NOMO-1 treated with DMSO at 0.1 percent for 48 hours (cell line): ENCODE measurements around the gene C16orf74.

Source experiments
- DNase-seq: peaks from one replicate; lab custom pipeline; 2025; ENCODE audit not compliant: unreplicated experiment; lab: John Stamatoyannopoulos, UW

The C16orf74 gene

DNA sequence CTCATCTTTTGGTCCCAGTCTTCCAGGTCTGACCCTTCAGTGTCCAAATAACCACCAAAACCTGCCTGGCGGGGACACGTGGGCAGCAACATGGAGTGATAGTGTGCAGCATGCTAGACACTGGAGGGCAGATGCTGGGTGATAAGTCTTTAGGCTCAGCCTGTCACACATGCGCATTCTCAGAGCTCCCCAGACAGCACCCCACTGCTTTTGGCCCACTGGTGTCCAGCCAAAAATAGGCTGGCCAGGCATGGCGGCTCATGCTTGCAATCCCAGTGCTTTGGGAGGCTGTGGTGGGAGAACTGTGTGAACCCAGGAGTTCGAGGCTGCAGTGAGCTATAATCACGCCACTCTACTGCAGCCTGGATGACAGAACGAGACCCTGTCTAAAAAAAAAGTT, 74.4 kb downstream of the C16orf74 start:
- no peak for DNase-seq

DNA sequence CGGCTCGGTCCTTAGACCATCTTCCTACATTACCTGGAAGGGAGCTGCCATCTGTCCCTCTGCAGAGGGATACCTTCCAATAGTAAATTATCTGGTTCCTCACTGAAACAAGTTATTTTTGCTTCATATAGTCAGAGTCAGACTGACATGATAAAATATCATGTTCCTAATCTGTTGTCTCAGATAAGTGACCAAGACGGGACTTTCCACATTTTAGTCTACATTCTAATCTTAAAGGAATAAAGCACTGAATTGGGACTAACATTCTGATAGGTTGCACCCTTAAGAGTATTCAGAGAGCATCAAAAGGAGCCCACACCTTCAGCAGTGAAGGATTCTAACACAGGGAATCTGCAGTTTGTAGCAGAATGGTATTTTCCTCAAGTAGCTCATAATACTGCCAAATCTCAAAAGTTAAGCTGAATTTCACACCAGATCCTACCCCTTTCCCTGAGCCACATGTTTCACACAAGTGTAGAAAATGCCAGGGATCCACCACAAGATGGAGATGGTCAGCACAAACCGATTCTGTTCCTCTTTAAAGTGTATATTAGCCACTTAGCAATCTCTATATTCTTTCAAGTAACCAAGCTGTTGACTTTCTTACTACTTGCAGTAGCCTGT, 75.5 kb downstream of the C16orf74 start:
- DNase-seq, result peak; percentile 31

DNA sequence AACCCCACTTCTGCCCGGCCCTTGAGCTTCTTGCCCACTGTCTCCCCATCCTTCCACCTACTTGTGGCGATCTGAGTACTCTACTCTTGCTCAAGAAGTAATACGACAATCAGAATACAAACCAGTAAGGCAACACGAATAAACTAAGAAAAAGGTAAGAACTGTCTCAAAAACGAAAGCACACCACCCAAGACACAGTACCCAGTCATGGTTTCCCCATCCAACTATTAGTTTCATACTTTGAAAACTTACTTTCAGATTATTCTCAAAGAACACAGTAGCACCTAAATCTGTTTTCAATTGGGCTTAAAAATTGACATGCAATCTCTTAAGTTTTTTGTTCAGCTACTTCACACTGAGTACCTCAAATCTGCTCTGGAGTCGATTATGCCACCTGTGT, 76.1 kb downstream of the C16orf74 start:
- no peak for DNase-seq

DNA sequence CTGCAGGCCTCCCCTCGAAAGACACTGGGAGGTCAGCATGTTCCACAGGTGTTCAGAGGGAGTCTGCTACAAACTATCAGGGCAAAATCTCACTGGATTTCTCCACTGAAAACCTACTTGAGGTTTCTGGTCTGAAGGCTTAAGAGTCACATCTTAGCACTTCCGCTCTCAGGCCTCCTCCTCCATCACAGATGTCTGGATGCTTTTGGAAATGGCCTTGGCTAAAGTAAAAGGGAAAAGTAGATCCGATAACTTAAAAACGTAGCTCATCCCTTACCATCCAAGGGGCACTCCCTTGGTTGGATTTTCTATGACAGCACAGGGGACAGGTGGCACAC, 76.5 kb downstream of the C16orf74 start:
- no peak for DNase-seq

DNA sequence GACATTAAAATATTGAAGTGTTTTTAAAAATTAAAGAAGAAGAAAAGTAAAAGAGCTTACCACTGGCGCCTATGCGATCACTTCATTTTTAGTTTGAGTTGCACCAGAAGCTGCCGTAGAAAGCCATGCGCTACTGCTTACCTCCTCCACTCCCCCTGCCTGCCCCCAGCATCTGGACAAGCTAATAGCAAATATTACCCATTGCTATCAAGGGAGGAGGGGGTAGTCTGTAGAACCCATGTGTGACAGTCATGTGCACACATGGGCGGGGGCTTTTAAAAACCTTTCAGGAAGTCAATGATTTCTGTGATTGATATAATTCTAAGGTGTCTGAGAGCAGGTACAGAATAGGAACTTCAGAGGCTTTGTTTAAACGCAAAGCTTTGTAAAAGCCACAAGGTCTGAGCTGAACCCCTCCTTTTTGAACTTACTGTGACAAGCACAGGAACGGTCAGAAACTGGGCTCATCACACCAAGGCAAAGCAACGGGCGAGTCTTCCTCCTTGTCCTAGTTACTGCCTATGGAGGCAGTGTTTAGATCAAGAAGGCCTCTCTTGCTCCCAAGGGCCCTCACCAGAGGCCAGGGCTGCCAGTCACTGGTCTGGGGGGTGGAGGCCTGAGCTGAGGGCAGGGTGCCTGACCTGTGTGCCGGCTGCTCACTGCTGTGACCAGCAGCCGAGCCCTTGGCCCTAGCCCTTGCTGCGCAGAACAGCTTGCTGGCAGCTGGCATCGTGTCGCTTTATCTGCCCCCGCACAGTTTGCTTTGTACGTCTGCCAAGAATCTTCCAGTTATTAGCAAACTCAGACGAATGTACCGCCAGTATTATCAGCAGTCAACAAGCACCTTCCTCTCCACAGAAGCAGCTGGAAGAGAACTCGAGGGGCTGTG, 77.1 kb downstream of the C16orf74 start:
- DNase-seq, result no peak

DNA sequence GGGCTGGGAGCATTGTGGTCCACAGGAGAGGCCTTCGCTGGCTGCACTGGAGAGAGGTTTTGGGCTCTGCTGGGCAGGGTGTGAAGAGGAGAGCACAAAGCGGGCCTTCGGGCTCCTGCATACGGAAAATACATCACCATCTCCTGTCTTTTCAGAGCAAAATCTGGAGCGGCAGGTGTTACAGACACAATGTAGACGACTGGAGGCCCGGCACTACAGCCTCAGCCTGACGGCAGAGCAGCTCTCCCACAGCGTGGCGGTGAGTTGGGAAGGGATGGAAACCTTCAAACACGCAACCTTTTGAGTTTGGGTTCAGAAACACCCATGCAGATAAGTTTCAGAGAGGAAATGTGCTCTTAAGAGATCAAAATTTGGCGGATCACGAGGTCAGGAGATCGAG, 80.1 kb downstream of the C16orf74 start:
- no peak for DNase-seq

DNA sequence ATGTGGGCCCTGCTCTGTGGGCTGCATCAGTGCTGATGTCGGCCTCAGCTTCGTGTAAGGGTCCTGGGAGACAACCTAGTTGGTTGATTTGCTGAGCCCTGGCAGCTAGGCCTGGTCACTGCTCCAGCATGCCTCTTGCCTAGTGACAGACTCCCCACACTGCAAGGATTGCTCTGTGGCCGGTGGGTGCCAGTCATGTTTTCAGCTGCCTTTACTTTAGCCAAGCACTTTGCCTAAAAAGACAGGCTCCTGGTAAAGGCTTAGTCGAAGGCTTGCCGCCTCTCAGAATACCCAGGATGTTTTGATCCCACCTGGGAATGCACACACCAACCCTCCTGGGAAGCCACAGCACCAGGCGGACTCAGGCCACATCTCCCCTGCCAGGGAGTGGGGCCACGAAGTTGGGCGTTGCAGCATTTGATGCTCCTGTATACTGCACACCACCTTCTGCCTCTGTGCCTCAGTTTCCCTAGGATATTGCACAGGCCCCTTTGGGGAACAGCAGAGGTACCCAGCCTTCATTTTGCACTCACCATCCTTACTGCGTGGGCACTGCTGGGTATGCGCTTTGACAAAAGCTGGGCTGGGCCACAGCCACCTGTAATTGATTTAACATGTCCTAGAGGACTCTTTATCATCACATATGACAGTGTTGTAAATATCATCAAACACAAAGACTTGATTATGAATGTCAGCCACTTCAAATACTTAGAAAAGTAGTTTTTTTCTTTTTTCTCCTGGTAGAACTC, 82.0 kb downstream of the C16orf74 start:
- DNase-seq, result no peak

DNA sequence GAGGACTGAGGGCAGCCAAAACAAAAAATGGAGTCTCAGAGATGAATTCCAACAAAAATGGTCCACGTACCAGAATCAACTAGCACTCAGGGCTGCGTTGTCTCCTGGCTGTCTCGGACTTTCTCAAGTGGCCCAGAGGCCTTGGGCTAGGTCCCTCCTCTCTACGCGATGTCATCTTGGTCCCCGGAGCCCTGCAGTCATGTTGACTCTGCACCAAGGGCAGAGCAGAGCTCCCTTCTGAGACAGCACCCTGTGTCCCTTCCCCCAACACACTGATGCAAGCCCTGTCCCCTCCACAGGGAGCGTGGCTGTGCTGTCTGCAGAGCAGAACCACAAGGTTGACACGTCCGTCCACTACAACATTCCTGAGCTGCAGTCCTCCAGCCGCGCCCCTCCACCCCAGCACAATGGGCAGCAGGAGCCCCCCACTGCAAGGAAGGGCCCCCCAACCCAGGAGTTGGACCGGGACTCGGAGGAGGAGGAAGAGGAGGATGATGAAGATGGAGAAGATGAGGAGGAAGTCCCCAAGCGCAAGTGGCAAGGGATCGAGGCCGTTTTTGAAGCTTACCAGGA, 83.0 kb downstream of the C16orf74 start:
- DNase-seq, result no peak

DNA sequence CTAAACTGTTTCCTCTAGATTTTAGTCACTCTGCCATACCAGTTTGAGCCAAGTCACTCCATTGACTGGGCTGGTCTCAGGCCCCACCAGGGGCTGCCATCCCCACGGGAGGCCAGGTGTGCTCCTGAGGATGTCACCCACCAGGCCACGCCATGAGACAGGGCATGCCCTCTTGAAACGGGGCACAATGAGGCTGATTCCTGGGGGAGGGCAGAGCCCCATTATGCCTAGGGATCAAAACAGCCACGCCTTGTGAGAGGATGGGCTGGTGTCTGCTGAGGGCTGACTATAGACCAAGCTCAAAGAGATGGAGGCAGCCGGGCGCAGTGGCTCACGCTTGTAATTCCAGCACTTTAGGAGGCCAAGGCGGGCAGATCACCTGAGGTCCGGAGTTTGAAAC, 83.6 kb downstream of the C16orf74 start:
- no peak for DNase-seq

DNA sequence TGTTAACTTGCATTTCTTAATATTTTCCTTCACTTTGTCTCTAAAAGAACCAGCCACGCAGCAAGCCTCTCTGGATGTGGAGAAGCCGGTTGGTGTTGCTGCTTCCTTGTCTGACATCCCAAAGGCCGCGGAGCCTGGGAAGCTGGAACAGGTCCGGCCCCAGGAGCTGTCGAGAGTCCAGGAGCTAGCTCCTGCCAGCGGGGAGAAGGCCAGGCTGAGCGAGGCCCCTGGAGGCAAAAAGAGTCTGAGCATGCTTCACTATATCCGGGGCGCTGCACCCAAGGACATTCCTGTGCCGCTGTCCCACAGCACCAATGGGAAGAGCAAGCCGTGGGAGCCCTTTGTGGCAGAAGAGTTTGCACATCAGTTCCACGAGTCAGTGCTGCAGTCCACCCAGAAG, 85.0 kb downstream of the C16orf74 start:
- DNase-seq, result no peak

DNA sequence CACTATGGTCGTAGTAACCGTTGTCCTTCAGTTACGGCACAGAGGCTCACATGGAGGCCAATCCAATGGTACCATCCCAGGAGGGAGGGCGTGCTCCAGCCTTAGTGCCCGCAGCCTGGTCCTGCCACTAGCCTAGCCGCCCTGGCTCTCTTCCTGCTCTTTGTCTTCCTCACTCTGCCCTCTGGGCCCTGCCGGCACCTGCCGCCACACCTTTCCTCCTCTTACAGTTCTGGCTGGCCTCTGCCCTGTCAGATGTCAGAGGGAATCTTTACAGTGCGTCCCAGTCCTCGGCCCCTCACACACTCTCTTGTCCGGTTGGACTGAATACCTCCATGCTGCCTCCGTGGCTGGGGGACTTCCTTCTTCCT, 85.5 kb downstream of the C16orf74 start:
- DNase-seq, result no peak

DNA sequence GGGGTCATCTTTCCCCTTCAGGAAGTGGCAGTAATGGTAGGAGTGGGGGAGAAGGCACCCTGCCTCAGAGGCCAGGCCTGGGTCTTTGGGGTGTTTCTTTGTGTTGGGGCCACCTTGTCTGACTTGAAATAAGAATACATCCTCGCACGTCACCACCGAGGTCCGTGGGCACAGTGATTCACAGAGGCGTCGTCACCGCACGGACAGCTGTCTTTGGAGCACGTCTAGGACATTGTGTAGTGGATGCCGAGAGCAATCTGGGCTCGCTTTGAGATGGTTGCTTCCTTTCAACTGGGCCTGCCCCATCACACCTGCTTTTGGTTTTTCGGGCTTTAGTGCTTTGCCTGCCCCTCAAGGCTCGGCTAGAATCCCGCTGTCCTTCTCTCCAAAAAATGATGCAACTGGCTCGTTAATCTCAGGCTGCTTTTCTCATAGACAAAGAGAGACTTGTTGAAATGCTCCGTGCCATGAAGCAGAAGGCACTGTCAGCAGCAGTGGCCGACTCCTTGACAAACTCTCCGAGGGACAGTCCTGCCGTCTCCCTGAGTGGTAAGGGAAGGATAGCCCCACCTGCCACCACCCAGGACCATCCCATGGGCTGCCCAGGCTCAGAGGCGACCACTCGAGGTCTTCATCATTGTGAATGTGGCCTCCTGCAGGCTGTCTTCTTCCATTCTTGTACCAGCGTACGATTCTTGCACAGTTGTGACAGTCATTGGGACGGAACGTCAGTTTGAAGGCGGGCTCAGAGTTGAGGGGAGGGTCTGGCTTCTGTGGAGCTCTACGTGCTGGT, 86.1 kb downstream of the C16orf74 start:
- DNase-seq, result no peak

DNA sequence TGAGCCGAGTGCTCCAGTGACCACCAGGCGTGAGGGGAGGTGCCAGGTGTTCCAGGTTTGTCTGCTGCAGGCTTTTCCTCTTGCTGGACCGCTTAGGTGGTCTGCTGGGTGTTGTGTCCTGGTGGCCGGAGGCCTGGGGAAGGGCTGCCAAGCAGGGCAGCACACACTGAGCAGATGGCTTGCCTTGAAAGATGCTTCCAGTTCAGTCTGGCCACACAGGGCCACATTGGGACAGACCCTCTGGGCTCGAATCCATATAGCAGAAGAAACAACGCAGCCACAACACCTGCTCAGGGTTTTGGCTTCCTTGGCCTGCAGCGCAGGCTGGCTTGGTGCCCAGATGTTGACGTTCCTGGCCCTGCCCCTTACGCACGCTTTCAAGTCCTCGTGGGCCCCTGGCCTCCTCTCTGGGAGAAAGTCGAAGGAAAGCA, 87.0 kb downstream of the C16orf74 start:
- no peak for DNase-seq

DNA sequence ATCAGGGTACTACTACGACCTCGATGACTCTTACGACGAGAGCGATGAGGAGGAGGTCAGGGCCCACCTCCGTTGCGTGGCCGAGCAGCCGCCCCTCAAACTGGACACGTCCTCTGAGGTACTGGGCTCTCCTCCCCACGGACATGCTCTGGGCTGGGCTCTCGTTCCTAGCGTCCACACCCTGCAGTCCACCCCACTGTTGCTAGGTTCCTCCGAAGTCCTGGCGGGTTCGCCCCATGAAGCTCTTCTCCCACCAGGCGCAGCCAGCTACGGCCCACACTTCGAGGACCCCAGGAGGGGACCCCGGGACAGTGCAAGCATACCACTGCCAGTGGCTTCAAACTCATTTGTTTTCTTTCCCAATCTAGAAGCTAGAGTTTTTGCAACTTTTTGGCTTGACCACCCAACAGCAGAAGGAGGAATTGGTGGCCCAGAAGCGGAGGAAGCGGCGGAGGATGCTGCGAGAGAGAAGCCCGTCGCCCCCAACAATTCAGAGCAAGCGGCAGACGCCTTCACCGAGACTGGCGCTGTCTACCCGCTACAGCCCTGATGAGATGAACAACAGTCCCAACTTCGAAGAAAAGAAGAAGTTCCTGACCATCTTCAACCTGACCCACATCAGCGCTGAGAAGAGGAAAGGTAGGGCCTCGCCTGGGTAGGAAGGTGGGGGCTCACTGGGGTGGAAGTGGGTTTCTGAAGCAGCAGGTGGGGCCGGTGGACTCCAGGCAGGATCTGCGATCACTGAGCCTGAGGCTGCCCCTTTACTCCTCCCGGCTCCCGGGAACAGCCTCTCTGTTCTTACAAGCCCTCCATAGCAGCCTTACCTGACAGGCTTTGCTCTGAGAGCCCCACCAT, 87.7 kb downstream of the C16orf74 start:
- no peak for DNase-seq

DNA sequence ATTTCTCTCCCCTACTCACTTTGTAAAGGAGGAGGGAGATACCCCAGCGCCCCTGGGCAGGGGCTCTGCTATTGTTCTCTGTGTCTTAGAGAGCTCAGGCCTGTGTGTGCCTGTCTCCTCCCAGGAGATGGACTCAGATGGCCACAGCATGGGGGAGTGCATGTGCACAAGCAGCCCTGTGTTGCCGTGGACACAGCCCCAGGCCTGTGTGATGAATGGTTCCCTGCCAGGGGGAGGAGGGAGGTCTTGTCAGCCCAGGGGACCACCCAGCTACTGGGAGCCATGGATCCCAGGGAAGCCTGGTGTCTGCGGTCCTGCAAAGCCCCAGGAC, 88.4 kb downstream of the C16orf74 start:
- no peak for DNase-seq

DNA sequence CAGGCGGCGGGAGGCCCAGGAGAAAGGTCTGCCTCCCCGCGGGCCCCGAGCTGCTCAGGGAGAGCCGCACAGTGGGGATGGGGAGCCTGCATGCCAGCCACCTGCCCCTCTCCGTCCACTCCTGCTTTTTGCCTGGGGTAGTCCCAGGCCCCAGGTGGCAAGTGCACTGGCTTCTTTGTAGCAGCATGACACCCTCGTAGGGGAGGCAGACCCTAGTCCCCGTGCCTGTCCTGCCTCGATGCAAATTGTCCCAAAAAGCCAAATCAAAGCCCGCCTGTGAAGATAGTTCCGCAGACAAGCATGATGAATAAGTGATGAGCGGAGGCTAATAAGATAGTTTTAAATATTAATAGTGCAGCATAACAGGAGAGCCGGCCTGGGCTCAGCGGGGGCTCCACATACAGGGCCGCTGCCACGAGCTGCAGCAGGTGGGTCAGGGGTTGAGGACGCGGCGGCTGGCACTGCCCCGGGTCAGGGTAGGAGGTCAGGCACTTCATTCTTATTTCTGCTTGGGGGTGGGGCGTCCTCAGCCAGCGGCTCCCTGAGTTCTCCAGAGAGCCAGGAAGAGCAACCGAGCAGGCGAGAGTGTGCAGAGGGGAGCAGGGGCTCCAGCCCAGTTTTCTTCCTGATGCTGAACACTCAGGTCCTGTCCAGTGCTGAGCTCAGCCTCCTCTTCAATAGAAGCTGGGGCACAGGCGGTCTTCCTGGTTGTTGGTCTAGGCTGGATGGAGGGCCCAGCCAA, 89.0 kb downstream of the C16orf74 start:
- DNase-seq, result no peak

DNA sequence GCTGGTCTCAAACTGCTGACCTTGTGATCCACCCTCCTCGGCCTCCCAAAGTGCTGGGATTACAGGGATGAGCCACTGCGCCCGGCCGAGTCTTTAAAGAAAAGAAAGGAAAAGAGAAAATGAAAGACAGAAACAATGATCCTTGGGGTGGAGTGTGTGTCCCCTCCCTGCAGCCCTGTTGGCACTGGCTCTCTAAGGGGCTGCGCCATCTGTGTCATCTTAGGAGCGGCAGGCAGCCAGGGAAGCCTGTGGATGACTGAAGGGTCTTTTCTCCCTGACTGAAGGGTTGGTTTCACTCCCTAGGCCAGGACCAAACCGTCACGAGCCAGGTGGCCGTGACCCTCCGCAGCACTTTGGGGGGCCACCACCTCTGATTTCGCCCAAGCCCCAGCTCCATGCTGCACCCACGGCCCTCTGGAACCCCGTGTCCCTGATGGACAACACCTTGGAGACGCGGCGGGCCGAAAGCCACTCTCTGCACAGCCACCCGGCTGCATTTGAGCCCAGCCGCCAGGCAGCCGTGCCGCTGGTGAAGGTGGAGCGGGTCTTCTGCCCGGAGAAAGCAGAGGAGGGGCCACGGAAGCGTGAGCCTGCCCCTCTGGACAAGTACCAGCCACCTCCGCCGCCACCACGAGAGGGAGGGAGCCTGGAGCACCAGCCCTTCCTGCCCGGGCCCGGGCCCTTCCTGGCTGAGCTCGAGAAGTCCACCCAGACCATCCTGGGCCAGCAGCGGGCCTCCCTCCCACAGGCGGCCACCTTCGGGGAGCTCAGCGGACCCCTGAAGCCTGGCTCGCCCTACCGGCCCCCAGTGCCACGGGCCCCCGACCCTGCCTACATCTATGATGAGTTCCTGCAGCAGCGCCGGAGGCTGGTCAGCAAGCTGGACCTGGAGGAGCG, 89.8 kb downstream of the C16orf74 start:
- DNase-seq, result no peak

DNA sequence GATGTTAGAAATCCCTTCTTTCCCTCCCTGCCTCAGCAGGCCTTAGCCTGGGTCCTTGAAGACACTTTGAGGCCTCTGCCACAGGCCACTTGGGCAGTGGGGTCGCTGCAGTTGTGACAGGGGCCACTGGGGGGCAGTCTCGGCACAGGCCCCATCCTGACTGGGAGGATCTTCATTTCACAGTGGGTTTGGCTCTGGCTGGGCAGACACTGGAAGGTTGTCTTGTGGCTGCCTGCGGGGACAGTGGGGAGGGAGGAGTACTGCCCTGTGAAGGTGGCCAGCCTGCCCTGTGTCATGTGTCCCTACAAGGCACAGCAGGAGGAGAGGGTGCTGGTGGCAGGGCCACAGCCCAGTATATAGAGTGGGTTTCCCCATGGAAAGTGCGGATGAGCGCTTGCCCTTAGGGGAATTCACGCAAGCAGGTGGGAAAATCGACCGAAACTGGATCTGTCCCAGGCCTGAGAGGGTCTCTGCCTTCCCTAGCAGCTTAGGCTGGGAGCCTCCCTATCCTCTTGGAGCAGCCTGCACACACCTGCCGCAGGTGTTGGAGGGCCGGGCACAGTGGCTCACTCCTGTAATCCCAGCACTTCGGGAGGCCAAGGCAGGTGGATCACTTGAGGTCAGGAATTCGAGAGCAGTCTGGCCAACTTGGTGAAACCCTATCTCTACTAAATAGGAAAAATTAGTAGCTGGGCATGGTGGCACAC, 90.9 kb downstream of the C16orf74 start:
- peak; percentile 30 for DNase-seq
